SK-N-SH (cell line): Measurements from ENCODE around the gene CNTN4. TPM values are rescaled to one million over a fixed set of nuclear protein-coding genes. Genes with fewer than 3 reads are reported as not detected.

Experiments
- CTCF ChIA-PET: fragments of 300-600, 350-600 bp; formaldehyde crosslinking; extraction: SDS; loops from one replicate; lab custom pipeline; 2021; lab: Yijun Ruan, JAX
- POLR2A ChIA-PET: fragments of 350-600 bp; sonication (Branson Sonifier 250); formaldehyde crosslinking; extraction: SDS; loops from one replicate; lab custom pipeline; 2020; ENCODE audit warnings: antibody characterized with exemption, inconsistent platforms; lab: Yijun Ruan, JAX
- DNase-seq: peaks from one replicate; pipeline ENCODE4 v3.0.0; 2012
- H2AFZ ChIP-seq: fragments of 200-600 bp; sonication (generic); 2 replicates; pipeline ENCODE4 v1.8.1; 2016; ENCODE audit warnings: antibody characterized with exemption, mild to moderate bottlenecking, low read depth
- H3F3A ChIP-seq: fragments of 200-600 bp; sonication (generic); replicated peaks from 2 replicates; pipeline ENCODE3; 2016; ENCODE audit warnings: antibody characterized with exemption, mild to moderate bottlenecking; ENCODE audit not compliant: insufficient read depth
- H3K27ac ChIP-seq, 2 experiments: fragments of 200-500 bp in 1 of 2; fragments of 200-600 bp in 1 of 2; sonication (Bioruptor generic) in 1 of 2; sonication (generic), shearing (Covaris generic) in 1 of 2; 2 replicates each; pipeline versions ENCODE4 v1.5.1 to v1.6.1; 2014 to 2016; ENCODE audit warnings: low read depth in 2 of 2, inconsistent platforms in 1 of 2, low read length in 1 of 2, mild to moderate bottlenecking in 1 of 2, mixed read lengths in 1 of 2
- H3K27me3 ChIP-seq: fragments of 200-600 bp; sonication (generic), shearing (Covaris generic); 2 replicates; pipeline ENCODE4 v1.6.1; 2016; ENCODE audit warnings: mixed run types; ENCODE audit not compliant: insufficient read depth
- H3K36me3 ChIP-seq, 2 experiments: fragments of 200-500 bp in 1 of 2; fragments of 200-600 bp in 1 of 2; sonication (Bioruptor generic) in 1 of 2; sonication (generic) in 1 of 2; replicated peaks in 1 of 2; 2 replicates each; pipeline versions ENCODE3 to v1.5.1; 2014 to 2016; ENCODE audit warnings: low read length in 1 of 2, mild to moderate bottlenecking in 1 of 2; ENCODE audit not compliant: insufficient read depth in 2 of 2, control insufficient read depth in 1 of 2
- H3K4me1 ChIP-seq, 2 experiments: fragments of 200-500 bp in 1 of 2; fragments of 200-600 bp in 1 of 2; sonication (Bioruptor generic) in 1 of 2; sonication (generic), shearing (Covaris generic) in 1 of 2; 2 replicates each; pipeline versions ENCODE4 v1.5.1 to v1.6.1; 2014 to 2016; ENCODE audit warnings: low read depth in 1 of 2, low read length in 1 of 2, mixed run types in 1 of 2; ENCODE audit not compliant: insufficient read depth in 2 of 2, control insufficient read depth in 1 of 2
- H3K4me2 ChIP-seq: fragments of 200-600 bp; sonication (generic), shearing (Covaris generic); 2 replicates; pipeline ENCODE4 v1.6.1; 2017; ENCODE audit warnings: mixed run types
- H3K4me3 ChIP-seq, 2 experiments: fragments of 200-500 bp in 1 of 2; fragments of 200-600 bp in 1 of 2; sonication (Bioruptor generic) in 1 of 2; sonication (generic), shearing (Covaris generic) in 1 of 2; 2 replicates each; pipeline versions ENCODE4 v1.5.1 to v1.8.1; 2014 to 2016; ENCODE audit warnings: low read depth in 2 of 2, inconsistent platforms in 1 of 2, low read length in 1 of 2, mild to moderate bottlenecking in 1 of 2, mixed read lengths in 1 of 2, moderate library complexity in 1 of 2
- H3K79me2 ChIP-seq: fragments of 200-600 bp; sonication (generic); 2 replicates; pipeline ENCODE4 v1.8.1; 2017; ENCODE audit warnings: mild to moderate bottlenecking; ENCODE audit not compliant: insufficient read depth
- H3K9ac ChIP-seq: fragments of 200-600 bp; sonication (generic); 2 replicates; pipeline ENCODE4 v1.6.1; 2017; ENCODE audit warnings: mixed run types
- H3K9me2 ChIP-seq: fragments of 200-600 bp; sonication (generic); 2 replicates; pipeline ENCODE4 v1.6.1; 2017; ENCODE audit warnings: mixed run types
- H3K9me3 ChIP-seq: fragments of 200-600 bp; sonication (generic); 2 replicates; pipeline ENCODE4 v1.6.1; 2017; ENCODE audit warnings: mixed run types, mild to moderate bottlenecking, moderate library complexity
- H4K20me1 ChIP-seq: fragments of 200-600 bp; sonication (generic); 2 replicates; pipeline ENCODE4 v1.6.1; 2017; ENCODE audit warnings: mild to moderate bottlenecking, mixed run types; ENCODE audit not compliant: insufficient read depth
- EP300 ChIP-seq, 2 experiments: IDR thresholded peaks; 2 replicates each; pipeline versions ENCODE4 v1.4.0 to v1.6.1; 2012; ENCODE audit warnings: borderline replicate concordance in 1 of 2, low read depth in 1 of 2, low read length in 1 of 2
- EZH2phosphoT487 ChIP-seq: fragments of 200-600 bp; sonication (generic); IDR thresholded peaks from 2 replicates; pipeline ENCODE4 v1.6.1; 2017; ENCODE audit warnings: low read depth, mixed run types, mild to moderate bottlenecking, antibody characterized with exemption, moderate library complexity, borderline replicate concordance
- FOSL2 ChIP-seq: IDR thresholded peaks from 2 replicates; pipeline ENCODE4 v1.4.0; 2012; ENCODE audit warnings: low read depth, mild to moderate bottlenecking, moderate library complexity, borderline replicate concordance
- GATA2 ChIP-seq: sonication (generic); formaldehyde crosslinking; IDR thresholded peaks from 2 replicates; pipeline ENCODE4 v1.5.0; 2020; ENCODE audit warnings: mild to moderate bottlenecking, missing genetic modification reagents
- IRF3 ChIP-seq: fragments of 150-350 bp; IDR thresholded peaks from 2 replicates; pipeline ENCODE4 v1.6.1; 2016; ENCODE audit warnings: mild to moderate bottlenecking, low read depth, low read length
- NFIC ChIP-seq: IDR thresholded peaks from 2 replicates; pipeline ENCODE4 v1.4.0; 2012; ENCODE audit warnings: borderline replicate concordance
- POLR2AphosphoS5 ChIP-seq: IDR thresholded peaks from 2 replicates; pipeline ENCODE4 v1.6.1; 2012; ENCODE audit warnings: low read depth, low read length
- RFX5 ChIP-seq: IDR thresholded peaks from 2 replicates; pipeline ENCODE4 v1.6.1; 2012; ENCODE audit warnings: mild to moderate bottlenecking, improper control_type of control experiment, low read length
- TAF1 ChIP-seq: IDR thresholded peaks from 2 replicates; pipeline ENCODE4 v1.6.1; 2012; ENCODE audit warnings: low read depth, mild to moderate bottlenecking, low read length, moderate library complexity, borderline replicate concordance
- TCF12 ChIP-seq: IDR thresholded peaks from 2 replicates; pipeline ENCODE4 v1.4.0; 2012
- USF1 ChIP-seq: IDR thresholded peaks from 2 replicates; pipeline ENCODE4 v1.4.0; 2012; ENCODE audit warnings: low read depth, borderline replicate concordance
- ZBTB33 ChIP-seq: IDR thresholded peaks from 2 replicates; pipeline ENCODE4 v1.4.0; 2012; ENCODE audit warnings: low read depth, borderline replicate concordance
- WGBS: methylation state at CpG from one replicate; pipeline ENCODE4 v1.1.6; 2017; ENCODE audit warnings: low lambda C conversion rate; 5-methylcytosine and 5-hydroxymethylcytosine counted together
- polyA plus RNA-seq, 3 experiments: library from polyadenylated mRNA; depleted of rRNA; stranded (reverse); fragments of >200 nt; gene quantifications; 2 replicates each; pipeline ENCODE4 v1.2.3, GENCODE V29; 2012

Gene CNTN4
- polyA plus RNA-seq, 1 of the 3 experiments (the other 2 are of a cell fraction) = 0.12 TPM

- CTCF ChIA-PET = interaction anchor here (3.6 kb wide), 1 partner anchor 13 kb away, joined by 12 read pairs; no protein-coding TSS in a partner anchor
- Histone ChIP-seq H3K4me1 (no peaks in the 10 kb centered on the region), H3F3A (no peaks in the 10 kb centered on the region), H3K27me3 (no peaks in the 10 kb centered on the region), H3K9me2 (no peaks in the 10 kb centered on the region), H3K9me3 (no peaks in the 10 kb centered on the region), H3K27ac (no peak overlapping the region), H2AFZ (no peak overlapping the region), H4K20me1 (no peaks in the 10 kb centered on the region), H3K4me2 (no peak overlapping the region), H3K79me2 (no peaks in the 10 kb centered on the region), H3K36me3 (no peaks in the 10 kb centered on the region), H3K9ac (no peak overlapping the region), H3K4me3 (no peak overlapping the region)
- POLR2A ChIA-PET = no interaction called here
- TF ChIP-seq EP300 (IDR thresholded peaks at IDR 0.05; ENCODE audit: borderline replicate concordance in 1 of 2, low read depth in 1 of 2, low read length in 1 of 2) (no peak), NFIC (no peak), FOSL2 (no peak), RFX5 (no peak)
- 7% methylated on average over 3 of the region's 3 CpGs for WGBS
- no peak for DNase-seq
These were observed 456.0 kb downstream of the CNTN4 start for GRCh38 chr3:2554656-2555055.

- H3K9me2 ChIP-seq = no peaks in the 10 kb centered on the region
- H3F3A ChIP-seq = no peaks in the 10 kb centered on the region
- H3K9ac ChIP-seq = no peak overlapping the region
- peaks cover 0 to 2% of the 10 kb centered on the region in 2 experiments; a peak in 1 of 4 replicates for H3K4me1 ChIP-seq
- H3K27ac ChIP-seq = no peak overlapping the region
- no peak for TF ChIP-seq IRF3
- no peak for TF ChIP-seq TAF1
- TF ChIP-seq ZBTB33 = no peak
- no peak for TF ChIP-seq EZH2phosphoT487
- no peak for TF ChIP-seq GATA2 (CRISPR knock-in tag)
- no peak for TF ChIP-seq POLR2AphosphoS5
- no peak for TF ChIP-seq TCF12
- no peak for TF ChIP-seq USF1
- no peaks in the 10 kb centered on the region for H3K79me2 ChIP-seq
- ChIA-PET CTCF (no interaction called here), POLR2A (no interaction called here)
- no peaks in the 10 kb centered on the region for H3K27me3 ChIP-seq
- no peaks in the 10 kb centered on the region for H3K36me3 ChIP-seq
- no peak overlapping the region for H3K4me2 ChIP-seq
- H3K4me3 ChIP-seq = no peak overlapping the region
- no peak for DNase-seq
- H4K20me1 ChIP-seq = no peaks in the 10 kb centered on the region
- WGBS = 5% methylated on average over 1 of the region's 1 CpG
- no peak overlapping the region for H2AFZ ChIP-seq
- no peaks in the 10 kb centered on the region for H3K9me3 ChIP-seq
These were observed 460.1 kb downstream of the CNTN4 start for GRCh38 chr3:2558796-2559195.
